ENCODE measurements around the gene ARHGEF1. TPM values are rescaled to one million over a fixed set of nuclear protein-coding genes. Genes with fewer than 3 reads are reported as not detected.
A peak's percentile ranks its signal among the peaks of the same experiment; 100 is the strongest.

Gene ARHGEF1
- total RNA-seq, 1 donor from 2014 or later, result 25.0 TPM

DNA sequence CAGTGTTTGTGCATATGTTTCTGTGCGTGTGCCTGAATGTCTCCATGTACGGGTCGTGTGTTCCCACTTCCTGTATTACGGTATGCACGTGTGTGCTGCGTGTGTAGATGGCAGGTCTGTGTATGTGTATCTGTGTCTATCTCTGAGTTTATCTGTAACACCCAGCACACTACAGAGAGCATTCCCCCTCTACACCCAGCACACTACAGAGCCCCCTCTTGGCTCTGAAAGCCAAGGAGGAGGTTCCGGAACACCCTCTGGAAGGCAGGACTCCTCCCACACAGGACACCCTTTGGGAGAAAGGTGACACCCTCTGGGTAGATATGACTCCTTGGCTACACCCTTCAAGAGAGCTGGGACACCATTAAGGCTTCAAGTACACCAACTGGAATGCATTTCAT is 47.3 kb downstream of the ARHGEF1 start:
- DNase-seq (ENCODE audit: low read depth), result no peak
- peak; percentile 68 for FAIRE-seq
- H3K4me3 ChIP-seq (ENCODE audit: low read depth, low read length), result no peak overlapping the region
- peaks cover 77% of the 10 kb centered on the region for H3K27me3 ChIP-seq (ENCODE audit: control insufficient read depth, insufficient read depth, low read length)
- no peaks in the 10 kb centered on the region for H3K36me3 ChIP-seq (ENCODE audit: control insufficient read depth, insufficient read depth, low read length)
- no peak for TF ChIP-seq CTCF (IDR thresholded peaks at IDR 0.05; ENCODE audit: insufficient read depth, low read length, severe bottlenecking)

- FAIRE-seq, result no peak
- no peaks in the 10 kb centered on the region for H3K36me3 ChIP-seq (ENCODE audit: control insufficient read depth, insufficient read depth, low read length)
- peaks cover 70% of the 10 kb centered on the region for H3K27me3 ChIP-seq (ENCODE audit: control insufficient read depth, insufficient read depth, low read length)
- peak; percentile 39 for TF ChIP-seq CTCF (IDR thresholded peaks at IDR 0.05; ENCODE audit: insufficient read depth, low read length, severe bottlenecking)
- H3K4me3 ChIP-seq (ENCODE audit: low read depth, low read length), result no peak overlapping the region
- no peak for DNase-seq (ENCODE audit: low read depth)
Measured at GRCh38 chr19:41930926-41931592, 48.1 kb downstream of the ARHGEF1 start.

DNA sequence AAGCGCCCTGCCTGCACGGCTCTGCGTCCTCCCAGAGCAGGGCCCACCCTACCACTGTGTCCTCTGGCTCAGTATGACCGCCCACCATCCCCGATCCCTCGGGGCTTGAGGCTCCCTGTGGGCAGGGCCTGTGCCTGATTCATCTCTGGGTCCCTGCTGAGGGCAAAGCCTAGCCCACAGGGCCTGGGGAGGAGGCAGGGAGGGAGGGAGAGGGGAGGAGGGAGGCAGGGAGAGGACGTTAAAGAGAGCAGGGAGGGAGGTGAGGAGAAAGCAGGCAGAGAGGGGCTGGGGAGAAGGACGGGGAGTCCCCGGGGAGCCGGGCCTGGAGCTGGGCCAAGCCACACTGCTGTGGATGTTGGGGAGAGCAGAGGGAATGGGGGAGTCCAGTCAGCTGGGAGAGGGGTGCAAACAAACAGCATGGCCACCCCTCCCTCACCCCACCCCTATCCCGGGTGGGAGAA is 49.3 kb downstream of the ARHGEF1 start:
- FAIRE-seq, result no peak
- no peak for TF ChIP-seq CTCF (IDR thresholded peaks at IDR 0.05; ENCODE audit: insufficient read depth, low read length, severe bottlenecking)
- H3K27me3 ChIP-seq (ENCODE audit: control insufficient read depth, insufficient read depth, low read length), result peaks cover 62% of the 10 kb centered on the region

DNA sequence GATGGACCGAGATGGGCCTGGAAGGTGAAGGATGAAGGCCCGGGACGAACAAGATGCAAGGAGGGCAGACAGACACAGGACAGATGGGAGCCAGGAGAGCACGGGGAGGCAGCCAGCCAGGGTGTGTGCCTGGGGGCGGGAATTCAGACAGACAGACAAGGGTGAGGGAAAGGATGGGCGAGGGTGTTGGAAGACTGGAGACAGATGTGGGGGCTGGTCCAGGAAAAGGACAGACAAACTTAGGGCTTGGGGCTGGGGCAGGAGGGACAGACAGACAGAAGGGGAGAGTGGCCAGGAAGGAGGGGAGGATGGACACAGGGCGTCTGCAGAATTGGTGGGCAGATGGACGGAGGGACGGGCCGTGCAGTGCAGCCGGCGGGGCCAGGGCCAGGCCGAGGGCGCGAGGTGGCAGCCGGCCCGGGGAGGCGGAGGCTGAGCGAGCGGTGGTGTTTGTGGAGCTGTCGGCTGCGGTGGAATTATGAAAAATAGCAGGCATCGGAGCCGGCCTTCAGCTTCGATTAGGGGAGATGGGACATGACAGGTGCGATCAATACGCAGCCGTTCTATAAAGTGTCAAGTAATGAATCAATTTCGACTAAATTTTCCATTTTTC is 49.8 kb downstream of the ARHGEF1 start:
- no peak for DNase-seq (ENCODE audit: low read depth)
- TF ChIP-seq CTCF (IDR thresholded peaks at IDR 0.05; ENCODE audit: insufficient read depth, low read length, severe bottlenecking), result no peak
- Histone ChIP-seq H3K4me3 (ENCODE audit: low read depth, low read length) (no peak overlapping the region), H3K27me3 (ENCODE audit: control insufficient read depth, insufficient read depth, low read length) (peaks cover 60% of the 10 kb centered on the region), H3K36me3 (ENCODE audit: control insufficient read depth, insufficient read depth, low read length) (no peaks in the 10 kb centered on the region)
- no peak for FAIRE-seq

More for the DNA sequence above, 49.3 kb downstream of the ARHGEF1 start:
- DNase-seq (ENCODE audit: low read depth), result no peak
- H3K4me3 ChIP-seq (ENCODE audit: low read depth, low read length), result no peak overlapping the region
- H3K36me3 ChIP-seq (ENCODE audit: control insufficient read depth, insufficient read depth, low read length), result no peaks in the 10 kb centered on the region

DNA sequence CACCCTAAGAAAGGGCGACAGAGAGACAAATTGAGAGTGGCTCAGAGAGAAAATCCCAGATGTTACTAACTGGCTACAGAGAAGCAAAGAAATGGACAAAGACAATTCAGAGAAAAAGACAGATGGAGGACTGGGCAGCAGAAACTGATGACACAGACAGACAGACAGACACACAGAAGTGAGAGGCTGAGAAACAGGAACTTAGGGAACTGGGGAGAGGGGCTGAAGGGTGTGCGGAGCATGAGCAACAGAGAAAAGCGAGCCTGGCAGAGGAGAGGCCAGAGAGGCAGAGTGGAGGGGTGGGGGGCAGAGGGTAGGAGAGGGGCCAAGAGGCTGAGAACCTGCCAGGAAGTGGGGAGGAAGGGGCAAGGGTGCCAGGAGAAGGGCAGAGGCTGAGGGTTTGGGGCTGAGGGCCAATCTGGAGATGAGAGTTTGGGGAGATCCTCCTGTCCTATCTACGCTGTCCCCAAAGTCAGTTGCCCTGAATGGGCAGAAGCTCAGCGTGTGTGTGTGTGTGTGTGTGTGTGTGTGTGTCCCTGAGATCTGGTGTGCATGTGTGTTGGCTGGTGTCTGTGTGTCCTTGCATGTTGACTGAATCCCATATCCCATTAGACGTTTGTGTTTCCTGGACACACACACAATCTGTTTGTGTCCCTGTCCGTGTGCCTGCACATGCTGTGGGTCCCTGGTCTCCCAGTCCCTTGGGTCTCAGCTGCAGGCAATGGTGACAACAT is 50.9 kb downstream of the ARHGEF1 start:
- Histone ChIP-seq H3K27me3 (ENCODE audit: control insufficient read depth, insufficient read depth, low read length) (peaks cover 57% of the 10 kb centered on the region), H3K4me3 (ENCODE audit: low read depth, low read length) (no peak overlapping the region), H3K36me3 (ENCODE audit: control insufficient read depth, insufficient read depth, low read length) (no peaks in the 10 kb centered on the region)
- no peak for TF ChIP-seq CTCF (IDR thresholded peaks at IDR 0.05; ENCODE audit: insufficient read depth, low read length, severe bottlenecking)
- DNase-seq (ENCODE audit: low read depth) (no peak), FAIRE-seq (no peak)
